ENCODE results near the gene ALKAL2. TPM values are rescaled to one million over a fixed set of nuclear protein-coding genes. Genes with fewer than 3 reads are reported as not detected.

Gene ALKAL2
- total RNA-seq, 2 experiments from 2014 or later, result not detected

GRCh38 chr2:263022-263738 is 24.7 kb downstream of the ALKAL2 start:
- no peak for DNase-seq
- H3K4me3 Mint-ChIP-seq, result peak overlapping the region; percentile 91
- intact Hi-C loops (cut with micrococcal nuclease), result loop anchor here (5.0 to 10.0 kb wide), 2 partner anchors 174 to 872 kb away; no protein-coding TSS in a partner anchor
- H3K27me3 Mint-ChIP-seq (ENCODE audit: low read depth), result no peaks in the 10 kb centered on the region
- H3K27ac Mint-ChIP-seq, result no peak overlapping the region
- CTCF ChIA-PET, result interaction anchor here (1.1 kb wide), 1 partner anchor 16 kb away, joined by 3 read pairs; no protein-coding TSS in a partner anchor
- H3K9me3 Mint-ChIP-seq, result peaks cover 13% of the 10 kb centered on the region
- H3K4me1 Mint-ChIP-seq (ENCODE audit: low read depth), result peaks cover 26% of the 10 kb centered on the region
- H3K36me3 Mint-ChIP-seq (ENCODE audit: low read depth), result peaks cover 37% of the 10 kb centered on the region

GRCh38 chr2:262117-262516 is 25.8 kb downstream of the ALKAL2 start:
- H3K4me3 Mint-ChIP-seq, result peak overlapping the region; percentile 48

GRCh38 chr2:260507-261161 is 27.3 kb downstream of the ALKAL2 start:
- DNase-seq, result no peak
- Mint-ChIP-seq H3K4me1 (ENCODE audit: low read depth) (peaks cover 6% of the 10 kb centered on the region), H3K4me3 (no peak overlapping the region), H3K27me3 (ENCODE audit: low read depth) (no peaks in the 10 kb centered on the region), H3K27ac (no peak overlapping the region), H3K36me3 (ENCODE audit: low read depth) (peaks cover 33% of the 10 kb centered on the region), H3K9me3 (peaks cover 20% of the 10 kb centered on the region)
- intact Hi-C loops (cut with micrococcal nuclease), result loop anchor here (5.0 to 10.0 kb wide), 2 partner anchors 177 to 874 kb away; no protein-coding TSS in a partner anchor
- CTCF ChIA-PET, result no interaction called here

More at GRCh38 chr2:262117-262516, 25.8 kb downstream of the ALKAL2 start:
- DNase-seq, result no peak
- H3K36me3 Mint-ChIP-seq (ENCODE audit: low read depth), result peaks cover 36% of the 10 kb centered on the region
- CTCF ChIA-PET, result interaction anchor here (0.8 kb wide), 1 partner anchor 247 kb away, joined by 3 read pairs; no protein-coding TSS in a partner anchor
- intact Hi-C loops (cut with micrococcal nuclease), result loop anchor here (5.0 to 10.0 kb wide), 2 partner anchors 175 to 873 kb away; no protein-coding TSS in a partner anchor
- peaks cover 20% of the 10 kb centered on the region for H3K9me3 Mint-ChIP-seq
- H3K4me1 Mint-ChIP-seq (ENCODE audit: low read depth), result peaks cover 18% of the 10 kb centered on the region
- no peaks in the 10 kb centered on the region for H3K27me3 Mint-ChIP-seq (ENCODE audit: low read depth)
- no peak overlapping the region for H3K27ac Mint-ChIP-seq

GRCh38 chr2:259789-260331 is 28.0 kb downstream of the ALKAL2 start:
- DNase-seq, result no peak
- peaks cover 7% of the 10 kb centered on the region for H3K4me1 Mint-ChIP-seq (ENCODE audit: low read depth)
- H3K27ac Mint-ChIP-seq, result no peak overlapping the region
- intact Hi-C loops (cut with micrococcal nuclease), result loop anchor here (5.0 to 10.0 kb wide), 2 partner anchors 177 to 875 kb away; no protein-coding TSS in a partner anchor
- peaks cover 33% of the 10 kb centered on the region for H3K36me3 Mint-ChIP-seq (ENCODE audit: low read depth)
- CTCF ChIA-PET, result no interaction called here
- H3K9me3 Mint-ChIP-seq, result peaks cover 20% of the 10 kb centered on the region
- no peaks in the 10 kb centered on the region for H3K27me3 Mint-ChIP-seq (ENCODE audit: low read depth)
- H3K4me3 Mint-ChIP-seq, result no peak overlapping the region

- Mint-ChIP-seq H3K27ac (no peak overlapping the region), H3K27me3 (ENCODE audit: low read depth) (no peaks in the 10 kb centered on the region), H3K4me1 (ENCODE audit: low read depth) (peaks cover 8% of the 10 kb centered on the region), H3K9me3 (peaks cover 20% of the 10 kb centered on the region), H3K36me3 (ENCODE audit: low read depth) (peaks cover 32% of the 10 kb centered on the region), H3K4me3 (no peak overlapping the region)
- CTCF ChIA-PET, result interaction anchor here (0.6 to 0.9 kb wide), 3 partner anchors 12 to 117 kb away, joined by 3 to 4 read pairs (median 3); no protein-coding TSS in a partner anchor
- intact Hi-C loops (cut with micrococcal nuclease), result no loop called here
- DNase-seq, result no peak
Measured at GRCh38 chr2:258933-259332, 29.0 kb downstream of the ALKAL2 start.

- Mint-ChIP-seq H3K36me3 (ENCODE audit: low read depth) (peaks cover 27% of the 10 kb centered on the region), H3K27me3 (ENCODE audit: low read depth) (no peaks in the 10 kb centered on the region), H3K27ac (no peak overlapping the region), H3K4me3 (no peak overlapping the region), H3K4me1 (ENCODE audit: low read depth) (peaks cover 8% of the 10 kb centered on the region), H3K9me3 (peaks cover 20% of the 10 kb centered on the region)
- intact Hi-C loops (cut with micrococcal nuclease), result no loop called here
- CTCF ChIA-PET, result no interaction called here
- no peak for DNase-seq
Measured at GRCh38 chr2:257842-258241, 30.0 kb downstream of the ALKAL2 start.

- CTCF ChIA-PET, result no interaction called here
- Mint-ChIP-seq H3K4me3 (no peak overlapping the region), H3K9me3 (peaks cover 20% of the 10 kb centered on the region), H3K27me3 (ENCODE audit: low read depth) (no peaks in the 10 kb centered on the region), H3K4me1 (ENCODE audit: low read depth) (peaks cover 4% of the 10 kb centered on the region), H3K36me3 (ENCODE audit: low read depth) (peaks cover 25% of the 10 kb centered on the region), H3K27ac (no peak overlapping the region)
- DNase-seq, result no peak
- intact Hi-C loops (cut with micrococcal nuclease), result no loop called here
Measured at GRCh38 chr2:257429-257828, 30.5 kb downstream of the ALKAL2 start.

GRCh38 chr2:256094-256493 is 31.8 kb downstream of the ALKAL2 start:
- no peak overlapping the region for H3K4me3 Mint-ChIP-seq
- no peak for DNase-seq
- peaks cover 27% of the 10 kb centered on the region for H3K36me3 Mint-ChIP-seq (ENCODE audit: low read depth)
- H3K9me3 Mint-ChIP-seq, result peaks cover 19% of the 10 kb centered on the region
- intact Hi-C loops (cut with micrococcal nuclease), result no loop called here
- H3K27me3 Mint-ChIP-seq (ENCODE audit: low read depth), result no peaks in the 10 kb centered on the region
- CTCF ChIA-PET, result interaction anchor here (1.8 kb wide), 1 partner anchor 11 kb away, joined by 4 read pairs; no protein-coding TSS in a partner anchor
- H3K27ac Mint-ChIP-seq, result no peak overlapping the region
- peaks cover 2% of the 10 kb centered on the region for H3K4me1 Mint-ChIP-seq (ENCODE audit: low read depth)

- no peaks in the 10 kb centered on the region for H3K27me3 Mint-ChIP-seq (ENCODE audit: low read depth)
- DNase-seq, result no peak
- intact Hi-C loops (cut with micrococcal nuclease), result no loop called here
- peaks cover 17% of the 10 kb centered on the region for H3K9me3 Mint-ChIP-seq
- CTCF ChIA-PET, result interaction anchor here (1.1 to 1.8 kb wide), 2 partner anchors 12 to 18 kb away, joined by 3 to 4 read pairs; no protein-coding TSS in a partner anchor
- peaks cover 19% of the 10 kb centered on the region for H3K36me3 Mint-ChIP-seq (ENCODE audit: low read depth)
- H3K4me1 Mint-ChIP-seq (ENCODE audit: low read depth), result peaks cover 2% of the 10 kb centered on the region
- no peak overlapping the region for H3K27ac Mint-ChIP-seq
- no peak overlapping the region for H3K4me3 Mint-ChIP-seq
Measured at GRCh38 chr2:255195-255594, 32.7 kb downstream of the ALKAL2 start.

- Mint-ChIP-seq H3K9me3 (peaks cover 15% of the 10 kb centered on the region), H3K27ac (no peak overlapping the region), H3K4me3 (no peak overlapping the region), H3K36me3 (ENCODE audit: low read depth) (peaks cover 18% of the 10 kb centered on the region), H3K4me1 (ENCODE audit: low read depth) (peaks cover 2% of the 10 kb centered on the region), H3K27me3 (ENCODE audit: low read depth) (no peaks in the 10 kb centered on the region)
- CTCF ChIA-PET, result interaction anchor here (1.1 kb wide), 1 partner anchor 17 kb away, joined by 3 read pairs; no protein-coding TSS in a partner anchor
- intact Hi-C loops (cut with micrococcal nuclease), result no loop called here
- DNase-seq, result no peak
Measured at GRCh38 chr2:254241-254640, 33.6 kb downstream of the ALKAL2 start.

GRCh38 chr2:253202-253638 is 34.7 kb downstream of the ALKAL2 start:
- no peak overlapping the region for H3K27ac Mint-ChIP-seq
- CTCF ChIA-PET, result no interaction called here
- H3K27me3 Mint-ChIP-seq (ENCODE audit: low read depth), result no peaks in the 10 kb centered on the region
- H3K4me1 Mint-ChIP-seq (ENCODE audit: low read depth), result peaks cover 2% of the 10 kb centered on the region
- peaks cover 7% of the 10 kb centered on the region for H3K9me3 Mint-ChIP-seq
- no peak for DNase-seq
- intact Hi-C loops (cut with micrococcal nuclease), result no loop called here
- no peak overlapping the region for H3K4me3 Mint-ChIP-seq
- peaks cover 14% of the 10 kb centered on the region for H3K36me3 Mint-ChIP-seq (ENCODE audit: low read depth)

GRCh38 chr2:252001-252602 is 35.8 kb downstream of the ALKAL2 start:
- peaks cover 2% of the 10 kb centered on the region for H3K4me1 Mint-ChIP-seq (ENCODE audit: low read depth)
- DNase-seq, result no peak
- H3K27ac Mint-ChIP-seq, result no peak overlapping the region
- H3K9me3 Mint-ChIP-seq, result no peaks in the 10 kb centered on the region
- peaks cover 11% of the 10 kb centered on the region for H3K36me3 Mint-ChIP-seq (ENCODE audit: low read depth)
- no peak overlapping the region for H3K4me3 Mint-ChIP-seq
- no peaks in the 10 kb centered on the region for H3K27me3 Mint-ChIP-seq (ENCODE audit: low read depth)
- CTCF ChIA-PET, result interaction anchor here (0.6 to 0.9 kb wide), 2 partner anchors 14 to 69 kb away, joined by 3 read pairs; no protein-coding TSS in a partner anchor
- intact Hi-C loops (cut with micrococcal nuclease), result no loop called here

Measured in activated naive CD4-positive, alpha-beta T cell treated with anti-CD3 and anti-CD28 coated beads for 36 hours (primary cell).